CD8-positive, alpha-beta memory T cell (primary cell): Measurements from ENCODE around the gene GNAQ. TPM values are rescaled to one million over a fixed set of nuclear protein-coding genes. Genes with fewer than 3 reads are reported as not detected.
A peak's percentile ranks its signal among the peaks of the same experiment; 100 is the strongest.

Experiments used
- CTCF ChIA-PET: fragments of 350-600 bp; sonication (Branson Sonifier 250); formaldehyde crosslinking; loops from one replicate; lab custom pipeline; 2021; ENCODE audit warnings: antibody characterized with exemption; lab: Charles Lee
- POLR2A ChIA-PET: fragments of 350-600 bp; sonication (Branson Sonifier 250); formaldehyde crosslinking; loops from one replicate; lab custom pipeline; 2021; ENCODE audit warnings: antibody characterized with exemption; lab: Charles Lee
- DNase-seq, 5 donors: peaks; one replicate each; pipeline versions ENCODE4 v3.0.0 to v3.0.0-alpha.2; 2020 to 2022; ENCODE audit warnings: mixed read lengths in 1 of 5
- H3K27ac ChIP-seq: one replicate; pipeline ENCODE4 v1.7.0; 2013; ENCODE audit warnings: low read depth, mild to moderate bottlenecking, low read length, moderate library complexity
- H3K27me3 ChIP-seq: 2 replicates; pipeline ENCODE4 v1.7.0; 2013; ENCODE audit warnings: low read length, mild to moderate bottlenecking; ENCODE audit not compliant: insufficient read depth, poor library complexity, severe bottlenecking
- H3K36me3 ChIP-seq: 2 replicates; pipeline ENCODE4 v1.7.0; 2013; ENCODE audit warnings: mild to moderate bottlenecking, low read length, moderate library complexity; ENCODE audit not compliant: insufficient read depth
- H3K4me1 ChIP-seq: 2 replicates; pipeline ENCODE4 v1.7.0; 2013; ENCODE audit warnings: mild to moderate bottlenecking, low read length, moderate library complexity; ENCODE audit not compliant: insufficient read depth
- H3K4me3 ChIP-seq: 2 replicates; pipeline ENCODE4 v1.7.0; 2013; ENCODE audit warnings: mild to moderate bottlenecking, low read length
- H3K9me3 ChIP-seq: 2 replicates; pipeline ENCODE4 v1.7.0; 2013; ENCODE audit warnings: mild to moderate bottlenecking, low read length
- H3K27ac Mint-ChIP-seq, 8 donors: one replicate each; pipeline ENCODE4 v1.8.0; 2020 to 2021; ENCODE audit warnings: mixed read lengths in 8 of 8, mild to moderate bottlenecking in 6 of 8, inconsistent platforms in 3 of 8, moderate library complexity in 3 of 8
- H3K27me3 Mint-ChIP-seq, 2 donors: one replicate each; pipeline ENCODE4 v1.8.0; 2020 to 2021; ENCODE audit warnings: mixed read lengths in 2 of 2, mild to moderate bottlenecking in 1 of 2, moderate library complexity in 1 of 2
- H3K36me3 Mint-ChIP-seq, 3 donors: one replicate each; pipeline ENCODE4 v1.8.0; 2020 to 2021; ENCODE audit warnings: mixed read lengths in 3 of 3, inconsistent platforms in 1 of 3, mild to moderate bottlenecking in 1 of 3
- H3K4me1 Mint-ChIP-seq, 3 donors: one replicate each; pipeline ENCODE4 v1.8.0; 2020 to 2021; ENCODE audit warnings: mixed read lengths in 3 of 3, inconsistent platforms in 1 of 3, mild to moderate bottlenecking in 1 of 3
- H3K4me3 Mint-ChIP-seq, 7 donors: one replicate each; pipeline ENCODE4 v1.8.0; 2020 to 2021; ENCODE audit warnings: mixed read lengths in 7 of 7, mild to moderate bottlenecking in 6 of 7, moderate library complexity in 4 of 7, inconsistent platforms in 2 of 7
- H3K9me3 Mint-ChIP-seq, 5 donors: one replicate each; pipeline ENCODE4 v1.8.0; 2020 to 2022; ENCODE audit warnings: mixed read lengths in 5 of 5, mild to moderate bottlenecking in 3 of 5, moderate library complexity in 2 of 5, inconsistent platforms in 1 of 5
- polyA plus RNA-seq: library from polyadenylated mRNA; unstranded; fragments of 300-500 nt; fragmentation: Illumina TruSeq; gene quantifications from one replicate; pipeline ENCODE4 v1.2.3, GENCODE V29; 2021
- total RNA-seq, 2 experiments: library from RNA; stranded (reverse); gene quantifications; one replicate each; pipeline ENCODE4 v1.2.3, GENCODE V29; 2021

The GNAQ gene
- total and polyA plus RNA-seq, 3 experiments from 2014 or later: 7.5 to 19.8 (median 17.1) TPM

DNA sequence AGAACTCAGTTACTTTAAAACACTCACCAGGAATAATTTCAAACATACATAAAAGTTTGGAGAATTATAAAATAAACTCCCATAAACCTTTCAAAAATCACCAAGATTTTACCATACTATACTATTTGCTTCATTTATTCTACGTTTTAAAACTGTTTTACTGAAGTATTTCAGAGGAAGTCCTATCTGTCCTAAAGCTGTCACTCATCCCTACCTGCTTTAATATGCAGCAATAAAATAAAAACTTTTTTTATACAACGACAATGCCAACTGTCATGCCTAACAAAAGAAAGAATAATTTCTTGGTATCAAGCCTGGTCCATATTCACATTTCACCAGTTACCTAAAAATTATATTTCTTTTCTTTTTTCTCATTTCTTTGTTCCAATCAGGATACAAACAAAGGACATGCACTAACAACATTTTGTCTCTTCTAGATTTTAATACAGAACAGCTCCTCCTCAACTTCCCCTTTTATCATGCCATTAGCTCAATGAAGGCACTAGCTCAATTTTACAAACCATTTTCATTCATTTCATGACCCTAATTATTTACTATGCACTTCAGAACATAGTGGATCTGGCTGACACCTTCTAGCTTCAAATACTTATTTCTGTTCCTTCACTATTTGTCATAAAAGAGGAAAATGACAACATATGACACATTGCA lies 135.2 kb downstream of the GNAQ start:
- Mint-ChIP-seq H3K4me1 (peaks cover 2 to 21% (median 6%) of the 10 kb centered on the region in 3 donors), H3K9me3 (no peaks in the 10 kb centered on the region), H3K36me3 (peaks cover 4 to 13% (median 5%) of the 10 kb centered on the region in 3 donors), H3K27ac (no peak overlapping the region), H3K4me3 (no peak overlapping the region), H3K27me3 (no peaks in the 10 kb centered on the region)
- no peak for DNase-seq
- no peaks in the 10 kb centered on the region for H3K4me1 ChIP-seq
- H3K4me3 ChIP-seq: no peak overlapping the region
- no peak overlapping the region for H3K27ac ChIP-seq
- no peaks in the 10 kb centered on the region for H3K9me3 ChIP-seq
- CTCF ChIA-PET: no interaction called here
- no peaks in the 10 kb centered on the region for H3K27me3 ChIP-seq
- POLR2A ChIA-PET: no interaction called here
- no peaks in the 10 kb centered on the region for H3K36me3 ChIP-seq

DNA sequence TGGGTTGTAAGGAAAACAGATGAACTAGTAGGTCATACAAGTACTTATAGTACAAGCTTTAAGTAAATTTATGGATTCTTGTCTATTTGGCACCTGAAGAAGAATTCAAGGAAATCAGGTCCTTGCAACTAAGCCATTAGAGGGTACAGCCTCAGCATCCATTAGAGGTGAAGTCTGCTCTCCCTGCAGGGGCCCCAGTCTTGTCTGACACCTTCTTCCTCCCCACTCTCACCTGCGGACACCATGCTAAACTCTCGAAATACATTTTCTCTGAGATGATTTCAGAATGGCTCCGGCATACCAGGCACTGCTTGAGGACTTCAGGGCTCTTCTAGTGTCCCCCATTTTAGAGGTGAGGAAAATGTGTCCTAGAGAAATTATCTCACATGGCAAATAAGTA lies 137.9 kb downstream of the GNAQ start:
- POLR2A ChIA-PET: no interaction called here

DNA sequence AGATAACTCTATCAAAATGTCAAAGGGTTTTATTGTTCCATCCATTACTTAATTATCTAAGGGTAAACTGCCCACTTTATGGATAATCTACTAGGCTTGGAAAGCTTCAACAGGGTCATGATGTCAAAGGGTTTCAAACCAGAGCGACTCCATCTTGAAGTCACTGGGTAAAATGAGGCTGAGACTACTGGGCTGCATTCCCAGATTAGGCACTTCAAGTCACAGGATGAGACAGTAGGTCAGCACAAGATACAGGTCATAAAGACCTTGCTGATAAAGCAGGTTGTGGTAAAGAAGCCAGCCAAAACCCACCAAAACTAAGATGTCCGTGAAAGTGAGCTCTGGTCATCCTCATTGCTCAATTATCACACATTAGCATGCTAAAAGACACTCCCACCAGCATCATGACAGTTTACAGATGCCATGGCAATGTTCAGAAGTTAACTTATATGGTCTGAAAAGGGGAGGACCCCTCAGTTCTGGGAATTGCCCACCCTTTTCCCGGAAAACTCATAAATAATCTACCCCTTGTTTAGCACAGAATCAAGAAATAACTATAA lies 138.6 kb downstream of the GNAQ start:
- Mint-ChIP-seq H3K36me3 (peaks cover 0 to 4% (median 2%) of the 10 kb centered on the region in 3 donors), H3K4me1 (peaks cover 0 to 16% (median 8%) of the 10 kb centered on the region in 3 donors), H3K27ac (no peak overlapping the region), H3K9me3 (no peaks in the 10 kb centered on the region), H3K4me3 (no peak overlapping the region), H3K27me3 (no peaks in the 10 kb centered on the region)
- DNase-seq: no peak
- POLR2A ChIA-PET: no interaction called here
- Histone ChIP-seq H3K36me3 (no peaks in the 10 kb centered on the region), H3K4me3 (no peak overlapping the region), H3K9me3 (no peaks in the 10 kb centered on the region), H3K27ac (no peak overlapping the region), H3K27me3 (no peaks in the 10 kb centered on the region), H3K4me1 (no peaks in the 10 kb centered on the region)
- CTCF ChIA-PET: no interaction called here

More for the DNA sequence above, 137.9 kb downstream of the GNAQ start:
- H3K27ac Mint-ChIP-seq: no peak overlapping the region
- Histone ChIP-seq H3K9me3 (no peaks in the 10 kb centered on the region), H3K27me3 (no peaks in the 10 kb centered on the region), H3K4me1 (no peaks in the 10 kb centered on the region), H3K4me3 (no peak overlapping the region), H3K36me3 (no peaks in the 10 kb centered on the region), H3K27ac (no peak overlapping the region)
- H3K4me1 Mint-ChIP-seq: peaks cover 0 to 16% (median 8%) of the 10 kb centered on the region in 3 donors
- H3K36me3 Mint-ChIP-seq: peaks cover 0 to 4% (median 2%) of the 10 kb centered on the region in 3 donors
- no peak for DNase-seq
- no peaks in the 10 kb centered on the region for H3K27me3 Mint-ChIP-seq
- H3K9me3 Mint-ChIP-seq: no peaks in the 10 kb centered on the region
- H3K4me3 Mint-ChIP-seq: no peak overlapping the region
- CTCF ChIA-PET: no interaction called here

DNA sequence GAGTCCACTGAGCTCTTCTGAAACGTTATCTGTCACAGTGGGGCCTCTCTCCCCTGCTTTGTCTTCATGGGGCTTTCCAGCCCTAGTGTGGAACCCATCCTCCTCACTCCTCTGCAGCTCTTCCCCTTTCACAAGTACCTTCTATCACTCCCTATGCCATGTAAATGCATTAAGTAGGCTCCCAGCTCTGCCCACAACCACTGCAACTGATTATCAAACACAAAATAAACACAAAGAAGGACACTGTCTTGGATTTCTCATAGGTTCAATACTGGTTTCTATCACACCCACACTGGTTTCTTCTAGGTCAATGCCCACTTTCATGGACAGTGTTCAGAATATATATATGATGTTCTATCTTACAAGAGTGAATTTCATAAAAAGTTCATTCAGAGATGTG lies 139.4 kb downstream of the GNAQ start:
- Histone ChIP-seq H3K36me3 (no peaks in the 10 kb centered on the region), H3K4me1 (no peaks in the 10 kb centered on the region), H3K27me3 (no peaks in the 10 kb centered on the region), H3K27ac (no peak overlapping the region), H3K9me3 (no peaks in the 10 kb centered on the region), H3K4me3 (no peak overlapping the region)
- Mint-ChIP-seq H3K27me3 (no peaks in the 10 kb centered on the region), H3K4me1 (peaks cover 0 to 16% (median 8%) of the 10 kb centered on the region in 3 donors), H3K4me3 (peak overlapping the region in 1 of 7 donors; percentile 38), H3K9me3 (no peaks in the 10 kb centered on the region), H3K27ac (peak overlapping the region in 2 of 8 donors; percentile 4 to 17), H3K36me3 (peaks cover 0 to 4% (median 2%) of the 10 kb centered on the region in 3 donors)
- POLR2A ChIA-PET: no interaction called here
- DNase-seq: no peak
- CTCF ChIA-PET: no interaction called here

DNA sequence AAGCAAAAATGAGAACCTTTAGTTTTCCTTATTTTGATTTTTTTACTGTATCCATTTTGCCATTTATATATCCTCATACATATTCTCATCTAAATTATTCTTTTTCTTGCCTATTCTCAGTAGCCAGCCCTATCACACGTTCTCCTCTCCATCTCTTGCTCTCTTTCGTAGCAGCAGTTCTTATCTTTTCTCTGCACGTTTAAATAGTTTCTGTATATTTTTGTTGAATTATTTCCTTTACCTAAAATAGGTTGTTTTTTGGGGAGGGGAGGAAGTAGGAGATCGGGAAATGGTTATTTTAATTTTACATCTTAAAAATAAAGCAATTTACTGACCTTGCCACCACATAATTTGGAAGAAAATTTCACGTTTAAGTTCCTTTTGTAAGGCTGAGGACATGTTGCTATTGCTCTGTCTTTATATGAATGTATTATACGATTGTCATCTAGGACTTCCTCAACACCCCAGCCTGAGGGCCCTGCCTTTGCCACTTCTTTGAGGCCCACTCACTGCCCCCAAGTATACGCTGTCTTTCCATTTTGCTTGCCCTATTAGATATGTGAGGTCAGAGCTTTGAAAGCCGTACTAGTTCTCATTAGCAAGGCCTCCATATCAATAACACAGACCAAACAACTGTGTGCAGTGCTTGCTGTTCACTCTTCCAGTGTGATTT lies 140.3 kb downstream of the GNAQ start:
- H3K9me3 Mint-ChIP-seq: no peaks in the 10 kb centered on the region
- Histone ChIP-seq H3K9me3 (no peaks in the 10 kb centered on the region), H3K36me3 (no peaks in the 10 kb centered on the region), H3K27ac (no peak overlapping the region), H3K4me3 (no peak overlapping the region), H3K27me3 (no peaks in the 10 kb centered on the region), H3K4me1 (no peaks in the 10 kb centered on the region)
- no peak overlapping the region for H3K4me3 Mint-ChIP-seq
- no peaks in the 10 kb centered on the region for H3K27me3 Mint-ChIP-seq
- H3K36me3 Mint-ChIP-seq: peaks cover 0 to 4% (median 2%) of the 10 kb centered on the region in 3 donors
- H3K4me1 Mint-ChIP-seq: peaks cover 0 to 16% (median 8%) of the 10 kb centered on the region in 3 donors
- ChIA-PET POLR2A (no interaction called here), CTCF (no interaction called here)
- no peak for DNase-seq
- H3K27ac Mint-ChIP-seq: no peak overlapping the region

DNA sequence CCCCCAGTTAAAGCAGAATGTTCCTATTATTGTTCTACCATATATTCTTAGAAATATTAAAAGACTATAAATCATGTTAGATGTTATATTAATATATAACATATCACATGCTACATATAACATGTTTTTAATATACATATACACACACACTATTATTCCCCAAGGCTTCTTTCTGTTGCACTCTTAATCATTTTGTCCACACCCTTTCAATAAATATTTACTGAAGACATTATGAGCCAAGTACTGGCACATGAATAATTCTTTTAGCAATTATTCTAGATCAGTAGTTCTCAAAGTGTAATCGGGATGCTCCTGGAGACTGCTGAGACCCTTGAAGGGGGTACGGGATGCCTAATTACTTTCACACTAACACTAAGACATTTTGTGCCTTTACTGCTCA lies 143.9 kb downstream of the GNAQ start:
- Mint-ChIP-seq H3K27ac (no peak overlapping the region), H3K9me3 (no peaks in the 10 kb centered on the region), H3K36me3 (peaks cover 0 to 2% (median 0%) of the 10 kb centered on the region in 3 donors), H3K4me3 (no peak overlapping the region), H3K4me1 (peaks cover 2 to 21% (median 6%) of the 10 kb centered on the region in 3 donors), H3K27me3 (no peaks in the 10 kb centered on the region)
- no peaks in the 10 kb centered on the region for H3K27me3 ChIP-seq
- no peak overlapping the region for H3K4me3 ChIP-seq
- H3K4me1 ChIP-seq: no peaks in the 10 kb centered on the region
- no peak for DNase-seq
- no peak overlapping the region for H3K27ac ChIP-seq
- POLR2A ChIA-PET: no interaction called here
- no peaks in the 10 kb centered on the region for H3K36me3 ChIP-seq
- no peaks in the 10 kb centered on the region for H3K9me3 ChIP-seq
- CTCF ChIA-PET: no interaction called here

DNA sequence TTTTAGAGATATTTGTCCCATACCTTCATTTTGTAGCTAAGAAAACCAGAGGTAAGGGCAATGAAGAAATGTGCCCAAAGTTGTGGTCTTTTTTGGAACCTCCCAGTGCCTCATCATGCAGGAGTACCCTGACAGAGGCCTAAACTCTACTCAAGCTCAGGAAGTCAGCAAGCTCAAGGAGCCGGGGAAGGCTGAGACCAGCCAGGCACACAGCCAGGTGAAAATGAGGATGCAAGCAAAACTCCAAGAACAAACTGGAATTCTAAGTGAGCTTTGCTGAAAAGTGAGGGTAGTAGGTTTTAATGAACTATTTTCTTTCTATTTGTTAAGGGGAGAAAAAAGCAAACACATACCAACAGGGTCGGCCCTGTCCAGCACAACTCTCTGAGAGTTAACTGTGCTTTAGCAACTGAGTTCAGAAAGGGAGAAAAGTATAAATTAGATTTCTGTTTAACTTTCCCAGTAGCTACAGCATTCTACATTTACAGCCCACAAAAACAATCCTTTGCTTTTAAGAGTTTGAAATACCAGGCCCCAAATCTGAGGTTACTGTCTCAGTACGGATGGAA lies 146.4 kb downstream of the GNAQ start:
- ChIA-PET POLR2A (no interaction called here), CTCF (no interaction called here)
- no peak overlapping the region for H3K4me3 Mint-ChIP-seq
- Histone ChIP-seq H3K9me3 (no peaks in the 10 kb centered on the region), H3K36me3 (no peaks in the 10 kb centered on the region), H3K27ac (no peak overlapping the region), H3K4me3 (no peak overlapping the region), H3K27me3 (no peaks in the 10 kb centered on the region), H3K4me1 (no peaks in the 10 kb centered on the region)
- H3K27me3 Mint-ChIP-seq: no peaks in the 10 kb centered on the region
- H3K27ac Mint-ChIP-seq: no peak overlapping the region
- H3K36me3 Mint-ChIP-seq: peaks cover 0 to 3% (median 0%) of the 10 kb centered on the region in 3 donors
- no peak for DNase-seq
- H3K9me3 Mint-ChIP-seq: no peaks in the 10 kb centered on the region
- peaks cover 2 to 14% (median 3%) of the 10 kb centered on the region in 3 donors for H3K4me1 Mint-ChIP-seq
